IMR-90 (cell line): Measurements from ENCODE around the gene PHACTR3. TPM values are rescaled to one million over a fixed set of nuclear protein-coding genes. Genes with fewer than 3 reads are reported as not detected.

Experiments used
- ATAC-seq: fragments of 200-7000 bp; cut with Tn5 transposase; 2 replicates; pipeline ENCODE4 v1.9.1; 2020; ENCODE audit warnings: low read depth, mild to moderate bottlenecking, moderate library complexity
- BruUV-seq: library from RNA; stranded (reverse); fragments of 400-500 nt; replicated peaks from 2 replicates; lab custom pipeline; 2021; lab: Mats Ljungman, UMichigan
- CTCF ChIA-PET: fragments of 300-600 bp; formaldehyde crosslinking; extraction: SDS; loops from one replicate; lab custom pipeline; 2021; ENCODE audit warnings: antibody characterized with exemption; lab: Yijun Ruan, JAX
- POLR2A ChIA-PET: fragments of 300-600 bp; sonication (Branson Sonifier 250); formaldehyde crosslinking; loops from one replicate; lab custom pipeline; 2022; ENCODE audit warnings: antibody characterized with exemption; ENCODE audit not compliant: unreplicated experiment; lab: Charles Lee
- DNase-seq: peaks from one replicate; pipeline ENCODE4 v3.0.0; 2013
- H2AFZ ChIP-seq: replicated peaks from 2 replicates; pipeline ENCODE3; 2013; ENCODE audit warnings: low read length, mild to moderate bottlenecking; ENCODE audit not compliant: poor library complexity
- H2AK5ac ChIP-seq: 2 replicates; pipeline ENCODE4 v1.6.1; 2013; ENCODE audit warnings: low read depth, low read length, inconsistent platforms
- H2AK9ac ChIP-seq: replicated peaks from 2 replicates; pipeline ENCODE3; 2013; ENCODE audit warnings: mild to moderate bottlenecking, low read depth, low read length, moderate library complexity; ENCODE audit not compliant: poor library complexity
- H2BK120ac ChIP-seq: 2 replicates; pipeline ENCODE4 v1.6.1; 2013; ENCODE audit warnings: low read depth, low read length, inconsistent platforms
- H2BK15ac ChIP-seq: 3 replicates; pipeline ENCODE4 v1.6.1; 2013; ENCODE audit warnings: low read depth, low read length, inconsistent platforms
- H2BK20ac ChIP-seq: 2 replicates; pipeline ENCODE4 v1.6.1; 2013; ENCODE audit warnings: low read depth, mild to moderate bottlenecking, inconsistent platforms, low read length, moderate library complexity
- H2BK5ac ChIP-seq: 2 replicates; pipeline ENCODE4 v1.6.1; 2013; ENCODE audit warnings: mild to moderate bottlenecking, low read depth, low read length, inconsistent platforms; ENCODE audit not compliant: poor library complexity, severe bottlenecking
- H3K14ac ChIP-seq: replicated peaks from 2 replicates; pipeline ENCODE4 v1.6.1; 2013; ENCODE audit warnings: low read depth, low read length, inconsistent platforms
- H3K18ac ChIP-seq: 2 replicates; pipeline ENCODE4 v1.6.1; 2013; ENCODE audit warnings: low read depth, low read length, control low read depth
- H3K23ac ChIP-seq: 2 replicates; pipeline ENCODE4 v1.6.1; 2013; ENCODE audit warnings: low read depth, low read length, inconsistent platforms
- H3K27ac ChIP-seq: 2 replicates; pipeline ENCODE4 v1.5.1; 2013; ENCODE audit warnings: mild to moderate bottlenecking, control low read depth, low read length; ENCODE audit not compliant: insufficient read depth
- H3K27me3 ChIP-seq: 2 replicates; pipeline ENCODE4 v1.6.1; 2013; ENCODE audit warnings: low read length; ENCODE audit not compliant: control insufficient read depth, insufficient read depth
- H3K36me3 ChIP-seq: 2 replicates; pipeline ENCODE4 v1.6.1; 2013; ENCODE audit warnings: low read length, mixed read lengths; ENCODE audit not compliant: control insufficient read depth, insufficient read depth
- H3K4ac ChIP-seq: 2 replicates; pipeline ENCODE4 v1.6.1; 2013; ENCODE audit warnings: low read depth, low read length, inconsistent platforms
- H3K4me1 ChIP-seq: 2 replicates; pipeline ENCODE4 v1.6.1; 2013; ENCODE audit warnings: low read length, mixed read lengths; ENCODE audit not compliant: control insufficient read depth, insufficient read depth
- H3K4me2 ChIP-seq: 2 replicates; pipeline ENCODE4 v1.6.1; 2013; ENCODE audit warnings: low read depth, mild to moderate bottlenecking, control low read depth, low read length, moderate library complexity
- H3K4me3 ChIP-seq: 2 replicates; pipeline ENCODE4 v1.5.1; 2013; ENCODE audit warnings: low read depth, mild to moderate bottlenecking, control low read depth, low read length, moderate library complexity; ENCODE audit not compliant: insufficient read depth
- H3K56ac ChIP-seq: 2 replicates; pipeline ENCODE4 v1.6.1; 2013; ENCODE audit warnings: low read length, inconsistent platforms; ENCODE audit not compliant: insufficient read depth; ENCODE audit errors: extremely low read depth
- H3K79me1 ChIP-seq, 2 experiments: 2 replicates each; pipeline ENCODE4 v1.6.1; 2013; ENCODE audit warnings: low read length in 2 of 2, inconsistent platforms in 1 of 2, low read depth in 1 of 2
- H3K9ac ChIP-seq: 2 replicates; pipeline ENCODE4 v1.6.1; 2013; ENCODE audit warnings: low read depth, low read length, control low read depth
- H3K9me1 ChIP-seq: 2 replicates; pipeline ENCODE4 v1.6.1; 2013; ENCODE audit warnings: low read length, inconsistent platforms; ENCODE audit not compliant: insufficient read depth
- H3K9me3 ChIP-seq: 2 replicates; pipeline ENCODE4 v1.6.1; 2013; ENCODE audit warnings: low read length; ENCODE audit not compliant: control insufficient read depth, insufficient read depth
- H4K20me1 ChIP-seq: 2 replicates; pipeline ENCODE4 v1.6.1; 2013; ENCODE audit warnings: low read length, inconsistent platforms; ENCODE audit not compliant: insufficient read depth
- H4K5ac ChIP-seq: 2 replicates; pipeline ENCODE4 v1.6.1; 2013; ENCODE audit warnings: mild to moderate bottlenecking, low read depth, low read length, control low read depth
- H4K8ac ChIP-seq, 2 experiments: 2 replicates each; pipeline ENCODE4 v1.6.1; 2013; ENCODE audit warnings: low read depth in 2 of 2, low read length in 2 of 2, control low read depth in 1 of 2, inconsistent platforms in 1 of 2
- H4K91ac ChIP-seq: 2 replicates; pipeline ENCODE4 v1.6.1; 2013; ENCODE audit warnings: low read depth, low read length, inconsistent platforms; ENCODE audit not compliant: insufficient read depth
- MAFK ChIP-seq: IDR thresholded peaks from 2 replicates; pipeline ENCODE4 v1.6.1; 2012; ENCODE audit warnings: low read depth, low read length, improper control_type of control experiment
- RAD21 ChIP-seq: IDR thresholded peaks from 2 replicates; pipeline ENCODE4 v1.6.1; 2012; ENCODE audit warnings: low read length, improper control_type of control experiment
- WGBS, 2 experiments: methylation state at CpG; one replicate each; pipeline versions ENCODE4 v1.1.5 to v1.1.7; 2013; ENCODE audit warnings: missing lambda C conversion rate in 2 of 2; ENCODE audit not compliant: insufficient read length in 1 of 2; ENCODE audit errors: extremely low coverage in 2 of 2; 5-methylcytosine and 5-hydroxymethylcytosine counted together
- dilution Hi-C: fragments of 300-500 bp; cut with HindIII; formaldehyde crosslinking; loops from one replicate; pipeline ENCODE4 v1.14.3; 2018; ENCODE audit warnings: low sequenced_read_pairs; ENCODE audit not compliant: unreplicated experiment
- in situ Hi-C: fragments of 300-500 bp; cut with MboI; formaldehyde crosslinking; loops from 3 replicates; pipeline ENCODE4 v1.14.3; 2019; ENCODE audit warnings: low sequenced_read_pairs, inconsistent platforms, mixed read lengths
- intact Hi-C: fragments of 100-400 bp; cut with micrococcal nuclease; formaldehyde crosslinking; loops from 2 replicates; pipeline ENCODE4 v1.10.0; 2022
- polyA plus RNA-seq, 3 experiments: library from polyadenylated mRNA; depleted of rRNA; stranded (reverse); fragments of >200 nt; gene quantifications; 2 replicates each; pipeline ENCODE4 v1.2.3, GENCODE V29; 2012; ENCODE audit warnings: low replicate concordance in 1 of 3
- total RNA-seq: library from RNA; depleted of rRNA; stranded (reverse); fragments of >200 nt; gene quantifications from 2 replicates; pipeline ENCODE4 v1.2.3, GENCODE V29; 2012

The PHACTR3 gene
- total and polyA plus RNA-seq, 2 of the 4 experiments (the other 2 are of a cell fraction), result not detected

- WGBS, 2 experiments, result 80% methylated on average over 3 of the region's 19 CpGs; no CpG with 5 or more reads in 1 of the 2 experiments
- H2BK120ac ChIP-seq, result no peak overlapping the region
- dilution Hi-C loops (no loop called here), intact Hi-C loops (no loop called here), in situ Hi-C loops (no loop called here)
- H2BK15ac ChIP-seq, result no peak overlapping the region
- no peak overlapping the region for H3K27ac ChIP-seq
- H3K9ac ChIP-seq, result no peak overlapping the region
- H3K27me3 ChIP-seq, result no peaks in the 10 kb centered on the region
- no peak overlapping the region for H3K4me2 ChIP-seq
- DNase-seq (no peak), ATAC-seq (no peak)
- no peak overlapping the region for H3K23ac ChIP-seq
- no peak overlapping the region for H4K8ac ChIP-seq
- no peak overlapping the region for H2BK5ac ChIP-seq
- ChIA-PET POLR2A (no interaction called here), CTCF (no interaction called here)
- no peak for TF ChIP-seq MAFK
- TF ChIP-seq RAD21, result no peak
- H3K9me3 ChIP-seq, result peaks cover 9% of the 10 kb centered on the region; the same call in 1 of the 2 replicates
- no peaks in the 10 kb centered on the region for H3K4me1 ChIP-seq
- no peaks in the 10 kb centered on the region for H3K36me3 ChIP-seq
- no peak overlapping the region for H4K91ac ChIP-seq
- H3K9me1 ChIP-seq, result no peaks in the 10 kb centered on the region
- no peaks in the 10 kb centered on the region for H3K79me1 ChIP-seq
- H3K14ac ChIP-seq, result no peak overlapping the region
- no peak overlapping the region for H2AFZ ChIP-seq
- no peak overlapping the region for H2AK9ac ChIP-seq
- no peak overlapping the region for H3K18ac ChIP-seq
- no peak overlapping the region for H4K5ac ChIP-seq
- no peak overlapping the region for H3K4ac ChIP-seq
- no TSS peak for BruUV-seq
- H4K20me1 ChIP-seq, result no peaks in the 10 kb centered on the region
- H3K56ac ChIP-seq, result no peak overlapping the region
- no peak overlapping the region for H3K4me3 ChIP-seq
- H2AK5ac ChIP-seq, result no peak overlapping the region
- H2BK20ac ChIP-seq, result no peak overlapping the region
These were observed 173.7 kb downstream of the PHACTR3 start for GRCh38 chr20:59777814-59778575.
